GM11168 (cell line): ENCODE results near the gene DFFA.

ENCODE experiments used
- in situ Hi-C: fragments of 300-500 bp; cut with MboI; formaldehyde crosslinking; loops from one replicate; pipeline ENCODE4 v1.12.0; 2022; ENCODE audit warnings: low sequenced_read_pairs; ENCODE audit not compliant: unreplicated experiment

The DFFA gene

DNA sequence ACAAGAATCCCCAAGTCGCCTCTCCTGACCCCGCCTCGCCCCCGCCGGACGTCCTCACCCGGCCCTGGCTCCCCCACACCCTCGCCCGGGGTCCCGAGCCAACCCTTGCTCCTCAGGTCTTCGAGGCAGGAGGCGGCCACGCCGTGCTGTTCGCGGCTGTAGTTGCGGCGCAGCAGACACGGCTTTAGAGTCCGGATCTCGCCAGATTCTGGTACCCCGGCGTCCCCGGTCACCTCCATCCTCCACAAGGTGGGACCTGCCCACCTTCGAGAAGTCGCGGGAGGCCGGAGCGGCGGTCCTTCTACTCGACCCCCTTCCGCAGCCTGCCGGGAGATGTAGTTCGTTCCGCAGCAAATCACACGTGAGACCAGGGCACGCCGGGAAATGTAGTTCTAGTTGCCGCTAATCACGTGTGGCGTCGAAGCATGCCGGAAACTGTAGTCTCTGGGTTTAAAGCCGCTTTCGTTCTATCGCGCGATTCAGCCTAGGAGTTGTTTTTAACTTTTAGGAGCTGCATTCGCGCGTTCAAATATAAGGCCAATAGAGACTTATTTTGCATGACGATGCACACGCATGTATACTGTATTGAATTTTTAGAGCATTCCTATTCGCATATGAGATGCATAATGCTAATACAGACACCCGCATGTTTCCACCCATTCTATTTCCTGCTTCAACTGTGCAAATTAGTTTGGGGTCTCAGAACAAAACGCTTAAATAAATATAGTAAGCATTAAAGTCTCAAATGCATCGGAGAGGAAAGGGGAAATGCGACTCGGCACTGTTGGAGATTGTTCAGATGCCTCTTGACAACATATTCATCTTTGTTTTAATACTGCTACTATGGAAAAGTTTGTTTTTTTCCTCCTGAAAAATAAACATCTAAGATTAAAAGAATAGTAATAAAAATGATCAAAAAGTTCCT is at the start of gene DFFA:
Gene DFFA, minus strand, starts transcription at position 310 of the 925 bp plus-strand sequence. Its CDS starts 71 bp downstream, at position 239.
- in situ Hi-C loops, result no loop called here

- in situ Hi-C loops, result no loop called here
Observed at GRCh38 chr1:10521537-10522157, 49.3 kb upstream of the DFFA start.

- in situ Hi-C loops, result no loop called here
Observed at GRCh38 chr1:10520952-10521351, 48.6 kb upstream of the DFFA start.

- in situ Hi-C loops, result no loop called here
Observed at GRCh38 chr1:10520497-10520896, 48.2 kb upstream of the DFFA start.

DNA sequence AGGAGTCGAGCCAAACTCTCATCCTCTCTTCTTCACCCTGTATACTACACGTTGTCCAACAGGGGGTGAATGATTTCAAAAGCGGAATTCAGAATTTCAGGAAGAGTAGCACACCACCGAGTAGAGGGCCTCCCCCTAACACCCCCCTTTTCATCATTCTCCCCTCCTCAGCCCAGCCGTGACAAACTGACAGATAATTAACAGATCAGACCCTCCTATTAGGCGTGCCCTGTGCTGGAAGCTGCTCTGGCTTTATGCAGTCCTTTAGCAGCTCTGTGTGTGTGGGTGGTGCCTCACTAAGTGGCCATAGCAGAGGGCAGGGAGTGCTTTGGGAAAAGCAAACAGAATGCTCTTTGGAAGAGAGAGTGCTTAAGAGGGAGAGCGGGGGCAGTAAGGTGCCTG is 46.7 kb upstream of the DFFA start:
- in situ Hi-C loops, result no loop called here

DNA sequence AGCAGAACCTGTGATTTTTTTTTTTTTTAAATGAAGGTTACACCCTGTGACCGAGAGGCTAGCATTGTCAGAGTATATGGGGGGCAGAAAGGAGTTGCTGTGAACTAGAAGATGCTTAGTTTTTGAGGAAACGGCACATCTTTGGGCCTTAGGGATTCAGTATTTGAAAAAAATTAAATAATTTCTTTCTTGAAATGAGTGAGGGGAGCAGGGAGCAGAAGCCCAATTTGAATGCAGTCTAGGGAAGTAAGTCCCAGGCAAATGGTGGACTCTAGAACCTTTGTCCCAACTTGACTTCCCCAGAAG is 45.3 kb upstream of the DFFA start:
- in situ Hi-C loops, result no loop called here

DNA sequence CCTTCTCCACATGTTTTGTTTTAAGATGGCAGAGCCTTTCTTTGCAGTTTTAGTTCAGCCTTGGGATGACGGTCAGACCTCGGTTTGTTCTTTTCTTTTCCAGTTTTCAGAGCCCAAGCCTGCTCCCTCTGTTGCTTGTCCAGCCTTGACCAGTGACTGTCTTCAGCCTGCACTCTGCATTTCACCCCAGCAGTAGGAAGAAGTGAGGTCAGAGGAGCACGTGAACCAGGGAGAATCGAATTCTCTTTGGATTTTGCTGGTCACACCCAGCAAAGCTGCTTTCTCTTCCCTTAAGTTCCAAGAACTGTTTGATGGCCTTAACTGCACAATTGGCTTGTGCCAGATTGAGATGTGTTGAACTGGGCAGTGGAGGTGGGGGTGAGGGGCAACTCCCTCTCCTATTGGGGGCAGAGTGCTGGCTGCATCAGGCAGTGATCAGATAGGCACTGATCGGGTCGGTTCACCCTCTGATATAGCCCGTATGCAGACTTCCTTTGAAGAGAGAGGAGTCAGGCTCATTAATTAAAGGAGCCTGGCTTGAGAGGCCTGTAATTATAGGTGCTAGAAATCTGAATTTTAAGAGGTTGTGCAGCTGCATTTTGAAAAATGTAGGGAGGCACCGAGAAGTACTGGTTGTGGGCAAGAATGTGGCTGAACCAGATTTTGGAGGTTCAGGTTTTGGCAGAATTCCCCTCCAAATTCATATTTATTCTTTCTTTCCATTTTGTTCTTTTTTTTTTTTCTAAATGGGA is 44.8 kb upstream of the DFFA start:
- in situ Hi-C loops, result no loop called here

DNA sequence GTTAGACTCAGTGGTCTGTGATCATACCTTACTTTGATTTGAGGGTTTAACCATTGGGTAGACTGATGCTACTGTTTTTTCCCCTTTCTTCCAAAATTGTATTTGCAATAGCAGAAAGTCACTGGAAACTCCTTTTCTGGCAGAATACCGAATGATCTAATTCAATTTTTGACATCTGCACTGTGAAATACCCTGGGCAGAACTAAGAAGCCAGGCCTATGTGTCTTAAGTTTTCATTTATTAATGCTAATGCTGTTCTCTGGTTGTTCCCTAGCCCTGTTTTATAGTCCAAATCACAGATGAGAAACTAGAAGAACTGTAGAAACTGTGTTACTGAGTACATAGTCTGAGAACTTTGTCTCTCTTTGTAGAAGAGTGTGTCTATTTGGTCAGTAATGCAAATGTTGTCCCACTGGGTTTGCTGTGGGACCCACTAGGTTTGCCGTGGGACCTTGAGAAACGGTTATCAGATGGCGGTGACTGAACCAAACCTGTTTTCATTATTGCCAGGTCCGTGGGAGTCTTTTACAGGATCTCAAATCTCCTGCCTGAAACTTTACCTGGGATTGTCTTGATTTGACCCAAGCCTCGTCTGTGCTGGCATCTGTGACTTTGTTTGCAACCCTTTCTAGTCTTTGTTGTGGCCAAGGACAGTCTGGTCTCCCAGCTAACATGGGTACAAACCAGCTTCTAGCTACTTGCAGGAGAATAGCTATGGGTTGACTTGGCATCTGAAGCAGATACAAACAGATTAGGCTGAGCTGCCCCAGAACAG is 43.8 kb upstream of the DFFA start:
- in situ Hi-C loops, result no loop called here

- in situ Hi-C loops, result no loop called here
Observed at GRCh38 chr1:10515301-10515975, 43.1 kb upstream of the DFFA start.

GRCh38 chr1:10514490-10515235 is 42.3 kb upstream of the DFFA start:
- in situ Hi-C loops, result no loop called here

DNA sequence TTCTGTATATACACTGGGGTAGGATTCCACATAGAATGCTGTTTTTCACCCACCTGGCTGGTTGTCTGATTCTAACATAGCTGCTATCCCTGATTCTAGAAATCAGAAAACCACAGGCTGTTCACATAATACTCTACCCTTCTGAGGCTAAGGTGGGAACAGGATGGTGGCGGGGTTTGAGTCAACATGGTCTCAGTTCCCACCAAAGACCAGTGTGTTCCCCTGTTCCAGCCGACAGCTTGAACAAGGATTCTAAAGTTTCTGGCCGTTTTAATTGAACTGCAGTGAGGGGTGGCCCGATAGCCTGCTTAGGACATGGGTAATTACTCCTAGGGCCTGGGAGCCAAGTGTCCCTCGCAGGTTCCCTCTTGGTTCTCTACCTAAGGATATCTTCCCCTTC is 40.9 kb upstream of the DFFA start:
- in situ Hi-C loops, result no loop called here

- in situ Hi-C loops, result no loop called here
Observed at GRCh38 chr1:10511494-10511885, 39.2 kb upstream of the DFFA start.

DNA sequence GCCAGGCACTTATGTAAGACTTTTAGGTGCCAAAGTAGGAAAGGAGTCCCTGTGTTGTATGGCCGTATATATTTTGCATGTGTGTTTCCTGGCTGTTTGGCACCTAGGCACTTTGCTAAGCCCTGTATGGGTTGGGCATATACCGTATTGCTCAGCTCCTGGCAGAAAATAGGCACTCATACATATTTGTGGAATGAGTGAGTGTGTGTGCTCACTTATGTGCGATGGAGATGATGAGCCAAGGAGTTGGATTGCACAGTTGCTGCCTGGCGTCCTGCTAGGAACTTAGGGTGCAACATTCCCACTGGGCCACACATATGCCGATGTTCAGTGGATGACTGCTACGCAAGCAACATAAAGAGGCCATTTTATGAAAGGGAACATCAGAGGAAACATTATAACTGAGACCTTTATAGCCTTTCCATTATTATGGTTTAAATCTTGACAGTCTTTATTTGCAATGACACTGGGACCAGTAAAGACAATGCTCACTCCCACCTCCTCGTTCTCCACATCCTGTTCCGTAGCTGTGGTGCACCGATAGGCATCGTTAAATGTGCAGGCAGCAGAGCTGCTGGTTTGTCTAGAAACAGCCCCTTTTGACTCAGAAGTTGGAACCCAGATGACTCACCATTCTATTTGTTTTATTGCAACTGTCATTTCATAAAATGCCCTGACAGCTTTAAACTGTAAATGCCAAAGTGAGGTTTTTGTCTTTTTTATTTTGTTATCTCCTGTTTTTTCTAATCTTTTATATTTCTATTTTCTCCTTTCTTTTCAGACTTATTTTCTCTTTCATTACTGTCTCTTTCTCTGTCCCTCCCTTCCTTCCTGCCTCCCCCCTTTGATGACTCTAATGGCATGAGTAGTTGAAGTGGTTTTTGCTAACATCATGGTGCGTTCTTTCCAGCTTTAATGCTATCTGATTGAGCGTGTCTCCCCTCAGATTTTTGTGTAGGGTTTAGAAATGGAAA is 38.5 kb upstream of the DFFA start:
- in situ Hi-C loops, result no loop called here

DNA sequence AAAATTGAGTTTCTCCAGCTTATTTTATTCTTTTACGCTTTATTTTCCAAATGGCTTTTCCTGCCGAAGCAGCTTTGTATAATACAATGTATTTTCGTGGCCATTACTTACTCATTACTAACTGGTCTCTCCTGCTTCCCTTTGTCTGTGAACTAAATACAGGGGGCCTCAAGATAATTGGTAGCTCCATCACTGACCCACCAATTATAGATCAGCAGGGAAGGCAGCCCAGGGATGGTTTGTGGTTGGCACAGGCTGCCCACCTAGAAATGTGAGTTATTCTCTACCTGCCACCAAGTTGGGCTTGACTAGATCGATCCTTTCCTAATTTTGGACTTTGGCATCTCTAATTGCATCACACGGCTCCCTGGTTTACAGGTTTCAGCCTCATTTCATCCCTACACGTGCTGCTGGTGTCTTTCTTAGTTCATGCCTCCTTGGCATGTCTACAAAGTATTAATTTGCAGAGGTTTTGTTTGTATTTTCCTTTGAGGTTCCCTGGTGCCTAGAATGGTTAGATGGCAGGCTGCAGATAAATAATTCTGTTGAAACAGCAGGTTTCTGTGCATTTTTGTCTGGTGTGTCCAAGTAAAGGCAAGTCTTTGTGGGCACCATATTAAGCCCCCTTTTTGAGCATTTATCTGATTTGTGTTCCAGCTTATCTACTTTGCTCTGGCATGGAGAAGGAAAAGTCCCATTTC is 37.6 kb upstream of the DFFA start:
- in situ Hi-C loops, result loop anchor here (10.0 kb wide), 1 partner anchor 365 kb away; no protein-coding TSS in a partner anchor

DNA sequence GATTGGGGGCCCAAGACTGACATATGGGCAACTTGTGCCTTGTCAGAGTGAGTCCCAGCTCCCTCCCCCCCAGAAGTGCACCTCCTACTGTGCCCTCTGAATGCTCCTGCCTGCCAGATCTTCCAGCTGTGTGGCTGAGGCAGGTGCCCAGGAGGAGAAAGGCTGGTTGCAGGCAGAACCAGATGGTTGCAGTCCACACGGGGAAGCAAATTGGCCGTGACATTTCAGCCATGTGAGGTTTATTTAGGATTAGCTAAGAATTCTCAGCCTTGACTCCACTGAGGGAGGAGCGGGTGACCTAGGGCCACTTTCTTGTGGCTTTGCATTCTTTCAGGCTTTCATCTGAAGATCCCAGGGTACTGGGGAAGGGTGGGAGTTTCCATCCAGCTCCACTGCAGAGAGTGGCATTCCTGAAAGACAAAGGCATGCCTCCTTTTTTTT is 36.2 kb upstream of the DFFA start:
- in situ Hi-C loops, result loop anchor here (10.0 kb wide), 1 partner anchor 366 kb away; no protein-coding TSS in a partner anchor

DNA sequence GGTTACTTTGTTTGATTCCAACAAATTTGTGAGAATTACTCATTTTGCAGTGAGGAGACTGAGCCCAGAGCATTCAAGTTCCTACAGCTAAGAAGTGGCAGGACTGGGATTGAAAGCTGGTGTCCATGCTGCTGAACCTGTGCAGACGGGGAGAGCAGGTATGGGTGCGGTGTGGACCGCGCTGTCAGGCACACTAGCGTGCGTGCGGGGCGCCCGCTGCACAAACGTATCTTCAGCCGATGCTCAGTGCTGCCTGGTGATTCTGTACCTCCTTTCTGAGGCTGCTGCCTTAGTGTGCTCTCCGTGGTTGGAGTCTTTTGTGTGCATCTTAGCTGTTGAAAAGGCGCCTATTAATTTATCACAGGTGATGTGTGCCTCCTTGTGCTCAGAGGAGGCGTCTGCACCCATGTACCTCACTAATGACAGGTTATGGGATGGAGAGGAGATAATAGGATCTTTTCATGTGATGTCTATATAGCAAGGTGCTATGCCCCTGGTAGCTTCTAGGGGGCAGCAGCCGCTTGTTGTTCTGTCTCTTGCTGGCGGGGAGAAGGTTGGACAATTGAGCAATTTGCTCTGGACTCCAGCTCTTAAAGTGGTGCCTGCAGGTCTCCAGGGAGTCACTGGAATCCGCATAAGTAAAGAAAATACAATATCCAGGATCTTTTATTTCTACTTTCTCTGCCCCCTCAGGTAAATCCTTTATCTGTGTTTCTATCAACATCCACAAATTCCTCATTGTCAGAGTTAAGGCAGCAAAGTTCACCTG is 35.0 kb upstream of the DFFA start:
- in situ Hi-C loops, result loop anchor here (10.0 kb wide), 1 partner anchor 368 kb away; no protein-coding TSS in a partner anchor
